ENCODE measurements around the gene SPATA6. TPM values are rescaled to one million over a fixed set of nuclear protein-coding genes. Genes with fewer than 3 reads are reported as not detected.

SPATA6 gene
- total RNA-seq, 1 donor from 2014 or later, result 26.0 TPM

- Mint-ChIP-seq H3K27me3 (ENCODE audit: low read depth) (no peaks in the 10 kb centered on the region), H3K27ac (ENCODE audit: unreplicated experiment) (no peak overlapping the region), H3K4me1 (peaks cover 7% of the 10 kb centered on the region), H3K36me3 (ENCODE audit: low read depth) (peaks cover 13% of the 10 kb centered on the region), H3K4me3 (no peak overlapping the region), H3K9me3 (no peaks in the 10 kb centered on the region)
- no peak for DNase-seq (ENCODE audit: low read depth, low spot score)
- no peak for TF ChIP-seq CTCF (conservative IDR thresholded peaks at IDR 0.05)
These were observed 66.6 kb downstream of the SPATA6 start for GRCh38 chr1:48405400-48405799.

- no peak for TF ChIP-seq CTCF (conservative IDR thresholded peaks at IDR 0.05)
- no peaks in the 10 kb centered on the region for H3K27me3 Mint-ChIP-seq (ENCODE audit: low read depth)
- no peak overlapping the region for H3K4me3 Mint-ChIP-seq
These were observed 69.4 kb downstream of the SPATA6 start for GRCh38 chr1:48402599-48402998.

GRCh38 chr1:48396208-48396607 is 75.8 kb downstream of the SPATA6 start:
- DNase-seq (ENCODE audit: low read depth, low spot score), result no peak
- H3K4me1 Mint-ChIP-seq, result no peaks in the 10 kb centered on the region
- H3K9me3 Mint-ChIP-seq, result no peaks in the 10 kb centered on the region
- no peak for TF ChIP-seq CTCF (conservative IDR thresholded peaks at IDR 0.05)
- peaks cover 7% of the 10 kb centered on the region for H3K36me3 Mint-ChIP-seq (ENCODE audit: low read depth)
- H3K4me3 Mint-ChIP-seq, result no peak overlapping the region
- H3K27me3 Mint-ChIP-seq (ENCODE audit: low read depth), result no peaks in the 10 kb centered on the region
- no peak overlapping the region for H3K27ac Mint-ChIP-seq (ENCODE audit: unreplicated experiment)

More at GRCh38 chr1:48402599-48402998, 69.4 kb downstream of the SPATA6 start:
- no peak for DNase-seq (ENCODE audit: low read depth, low spot score)
- Mint-ChIP-seq H3K36me3 (ENCODE audit: low read depth) (peaks cover 2% of the 10 kb centered on the region), H3K4me1 (peaks cover 7% of the 10 kb centered on the region), H3K27ac (ENCODE audit: unreplicated experiment) (no peak overlapping the region), H3K9me3 (no peaks in the 10 kb centered on the region)

- Mint-ChIP-seq H3K27me3 (ENCODE audit: low read depth) (no peaks in the 10 kb centered on the region), H3K4me3 (no peak overlapping the region), H3K9me3 (peaks cover 9% of the 10 kb centered on the region), H3K27ac (ENCODE audit: unreplicated experiment) (no peak overlapping the region), H3K4me1 (no peaks in the 10 kb centered on the region), H3K36me3 (ENCODE audit: low read depth) (peaks cover 21% of the 10 kb centered on the region)
- no peak for DNase-seq (ENCODE audit: low read depth, low spot score)
- TF ChIP-seq CTCF (conservative IDR thresholded peaks at IDR 0.05), result no peak
These were observed 80.1 kb downstream of the SPATA6 start for GRCh38 chr1:48391926-48392325.

GRCh38 chr1:48387409-48387808 is 84.6 kb downstream of the SPATA6 start:
- Mint-ChIP-seq H3K9me3 (peaks cover 9% of the 10 kb centered on the region), H3K4me3 (no peak overlapping the region), H3K27ac (ENCODE audit: unreplicated experiment) (no peak overlapping the region), H3K36me3 (ENCODE audit: low read depth) (peaks cover 22% of the 10 kb centered on the region), H3K4me1 (no peaks in the 10 kb centered on the region), H3K27me3 (ENCODE audit: low read depth) (no peaks in the 10 kb centered on the region)
- no peak for DNase-seq (ENCODE audit: low read depth, low spot score)
- TF ChIP-seq CTCF (conservative IDR thresholded peaks at IDR 0.05), result no peak

- no peak overlapping the region for H3K27ac Mint-ChIP-seq (ENCODE audit: unreplicated experiment)
- H3K4me3 Mint-ChIP-seq, result no peak overlapping the region
- no peaks in the 10 kb centered on the region for H3K27me3 Mint-ChIP-seq (ENCODE audit: low read depth)
- H3K9me3 Mint-ChIP-seq, result peaks cover 21% of the 10 kb centered on the region
- TF ChIP-seq CTCF (conservative IDR thresholded peaks at IDR 0.05), result no peak
- H3K4me1 Mint-ChIP-seq, result no peaks in the 10 kb centered on the region
- H3K36me3 Mint-ChIP-seq (ENCODE audit: low read depth), result peaks cover 66% of the 10 kb centered on the region
- DNase-seq (ENCODE audit: low read depth, low spot score), result no peak
These were observed 97.2 kb downstream of the SPATA6 start for GRCh38 chr1:48374785-48375184.
